GM21360 (cell line): ENCODE results near the gene DHRSX.
"Not testable (repeated sequence)": the region's sequence is repeated elsewhere in the genome, so short reads cannot be mapped to it uniquely, and the experiment has no call there.

Experiments used
- ATAC-seq: cut with Tn5 transposase; IDR thresholded peaks from one replicate; pipeline ENCODE4 v1.9.1; 2021; ENCODE audit warnings: mild to moderate bottlenecking, moderate library complexity; ENCODE audit not compliant: unreplicated experiment

Gene DHRSX

DNA sequence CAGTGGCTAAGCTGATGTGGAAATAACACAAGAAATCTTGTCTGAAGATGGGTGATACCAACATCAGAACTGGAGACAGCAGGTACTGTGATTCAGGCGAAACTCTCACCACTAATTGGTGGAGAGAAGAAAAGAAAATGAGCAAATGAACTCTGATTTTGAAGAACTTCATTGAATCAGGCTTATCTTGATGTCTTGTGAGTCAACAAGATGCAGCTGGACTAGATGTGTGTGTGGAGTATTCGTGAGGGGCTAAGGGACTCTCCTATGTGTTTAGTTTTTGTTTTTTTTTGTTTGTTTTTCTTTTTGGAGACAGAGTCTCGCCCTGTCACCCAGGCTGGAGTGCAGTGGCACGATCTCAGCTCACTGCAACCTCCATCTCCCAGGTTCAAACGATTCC, 131.6 kb downstream of the DHRSX start:
- ATAC-seq = no peak

DNA sequence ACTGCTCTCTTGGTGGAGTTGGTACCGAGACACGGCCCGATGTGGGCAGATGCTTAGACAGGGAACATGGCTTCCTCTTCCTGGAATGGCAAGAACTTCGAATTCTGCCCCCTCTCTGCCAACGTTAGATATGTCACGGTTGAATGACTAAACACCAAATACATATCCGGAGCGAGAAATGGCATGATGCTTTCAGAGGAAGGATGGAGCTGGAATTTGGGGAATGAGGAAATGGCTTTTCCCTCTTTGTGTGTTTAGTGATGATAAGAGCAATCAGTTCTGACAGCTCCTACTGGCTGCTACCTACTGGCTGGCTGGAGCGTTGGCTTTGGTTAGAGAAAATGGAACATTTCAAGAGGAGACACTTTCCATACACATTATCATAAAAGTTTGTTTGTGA, 140.0 kb downstream of the DHRSX start:
- no peak for ATAC-seq

DNA sequence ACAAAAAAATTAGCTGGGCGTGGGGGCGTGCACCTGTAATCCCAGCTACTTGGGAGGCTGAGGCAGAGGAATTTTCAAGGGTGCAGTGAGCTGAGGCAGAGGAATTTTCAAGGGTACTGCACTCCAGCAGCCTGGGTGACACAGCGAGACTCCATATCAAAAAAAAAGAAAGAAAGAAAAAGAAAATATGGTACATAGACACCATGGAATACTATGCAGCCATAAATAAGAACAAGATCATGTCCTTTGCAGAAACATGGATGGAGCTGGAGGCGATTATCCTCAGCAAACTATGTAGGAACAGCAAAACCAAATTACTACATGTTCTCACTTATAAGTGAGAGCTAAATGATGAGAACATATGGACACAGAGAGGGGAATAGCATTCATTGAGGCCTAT, 141.3 kb downstream of the DHRSX start:
- ATAC-seq = not testable (repeated sequence)

DNA sequence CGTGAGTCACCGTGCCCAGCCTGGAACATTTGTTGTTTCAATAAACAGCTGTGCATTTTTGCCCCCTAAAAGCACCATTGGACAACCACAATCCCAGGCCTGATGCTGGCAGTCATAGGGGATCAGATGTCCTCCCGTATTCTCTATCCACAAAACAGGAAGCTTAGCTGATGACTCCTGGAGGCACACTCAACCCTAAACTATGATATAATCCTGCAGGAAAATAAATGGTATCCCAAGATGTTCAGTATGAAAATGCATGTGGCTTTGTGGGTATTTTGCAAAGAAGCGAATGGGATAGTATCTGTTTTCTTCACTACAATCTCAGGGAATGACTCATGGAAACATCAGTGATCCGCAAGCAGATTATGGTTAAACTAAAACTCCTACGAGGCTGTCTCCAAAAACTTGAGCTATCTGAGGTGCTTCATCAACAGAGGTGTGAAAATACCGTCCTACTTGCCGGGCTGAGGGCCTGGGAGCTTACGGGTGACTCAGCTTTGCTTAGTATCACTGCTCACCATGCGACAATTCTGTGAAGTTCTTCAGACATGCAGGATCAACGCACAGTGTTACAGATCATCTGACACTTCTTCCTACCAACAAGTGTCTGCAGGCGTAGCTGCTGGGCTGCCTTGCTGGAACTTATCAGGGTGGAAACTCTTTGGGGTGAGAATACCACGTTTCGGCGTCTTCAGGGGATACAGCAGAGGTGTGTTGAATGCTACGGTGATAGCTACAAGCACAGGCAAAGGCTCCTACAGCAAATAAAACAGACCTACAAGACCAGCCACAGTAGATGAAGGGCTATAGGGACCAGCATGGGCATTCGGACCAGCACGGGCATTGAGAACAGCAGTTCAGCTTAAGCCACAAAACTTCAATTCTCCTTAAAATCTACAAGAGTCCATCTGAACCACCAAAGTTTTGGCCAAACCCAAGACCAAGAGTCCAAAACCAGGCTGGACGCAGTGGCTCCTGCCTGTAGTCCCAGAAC, 148.5 kb downstream of the DHRSX start:
- no peak for ATAC-seq

DNA sequence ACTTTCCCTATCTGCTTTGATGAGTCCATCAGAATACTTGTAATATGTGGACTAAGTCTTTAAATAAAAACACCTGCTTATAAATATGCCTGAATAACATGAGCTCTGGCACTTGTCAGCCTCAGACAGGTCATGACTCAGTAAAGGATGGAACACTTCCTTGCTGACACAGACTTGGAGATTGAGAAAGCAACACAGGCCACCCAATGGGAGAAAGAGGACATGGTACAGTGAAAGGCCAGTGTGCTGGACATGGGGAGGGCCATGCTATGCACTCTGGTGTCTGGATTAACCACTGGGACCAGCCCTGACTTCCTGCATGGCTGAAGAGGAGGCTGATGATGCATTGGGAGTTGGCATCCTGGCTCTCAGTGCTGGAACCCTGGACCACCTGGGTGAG, 149.5 kb downstream of the DHRSX start:
- ATAC-seq = no peak

DNA sequence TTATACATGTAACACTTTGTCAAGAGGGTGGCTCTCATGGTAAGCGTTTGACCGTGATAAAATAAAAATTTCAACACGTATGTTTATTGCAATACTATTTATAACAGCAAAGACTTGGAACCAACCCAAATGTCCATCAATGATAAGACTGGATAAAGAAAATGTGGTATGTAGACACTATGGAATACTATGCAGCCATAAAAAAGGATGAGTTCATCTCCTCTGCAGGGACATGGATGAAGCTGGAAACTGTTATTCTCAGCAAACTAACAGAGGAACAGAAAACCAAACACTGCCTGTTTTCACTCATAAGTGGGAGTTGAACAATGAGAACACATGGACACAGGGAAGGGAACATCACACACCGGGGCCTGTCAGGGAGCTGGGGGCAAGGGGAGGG, 150.1 kb downstream of the DHRSX start:
- not testable (repeated sequence) for ATAC-seq

DNA sequence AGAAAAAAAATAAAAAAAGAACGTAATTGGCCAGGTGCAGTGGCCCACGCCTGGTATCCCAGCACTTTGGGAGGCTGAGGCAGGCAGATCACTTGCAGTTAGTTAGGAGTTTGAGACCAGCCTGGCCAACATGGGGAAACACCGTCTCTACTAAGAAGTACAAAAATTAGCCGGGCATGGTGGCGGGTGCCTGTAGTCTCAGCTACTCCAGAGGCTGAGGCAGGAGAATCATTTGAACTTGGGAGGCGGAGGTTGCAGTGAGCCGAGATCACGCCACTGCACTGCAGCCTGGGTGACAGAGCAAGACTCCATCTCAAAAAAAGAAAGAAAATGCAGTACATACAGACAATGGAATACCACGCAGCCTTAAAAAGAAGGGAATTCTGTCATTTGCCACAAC, 150.7 kb downstream of the DHRSX start:
- ATAC-seq = not testable (repeated sequence)

DNA sequence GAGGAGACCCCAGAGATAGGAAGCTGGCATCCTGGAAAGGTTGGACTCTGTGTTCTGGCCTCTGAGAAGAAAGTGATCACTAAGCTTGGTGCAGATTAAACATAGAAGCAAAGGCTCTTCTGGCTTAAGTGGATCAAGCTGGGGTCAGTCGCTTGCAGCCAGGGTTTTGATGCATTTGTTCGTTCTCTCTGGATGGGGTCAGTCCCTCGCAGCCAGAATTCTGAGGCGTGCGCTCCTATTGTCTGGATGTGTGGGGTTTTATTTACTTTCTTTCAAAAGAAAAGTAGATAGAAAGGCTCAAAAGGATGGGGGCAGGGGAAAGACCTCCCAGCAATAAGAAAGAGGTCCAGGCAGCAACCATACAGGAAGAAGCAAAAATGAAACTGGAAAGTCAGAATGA, 152.6 kb downstream of the DHRSX start:
- ATAC-seq = no peak

DNA sequence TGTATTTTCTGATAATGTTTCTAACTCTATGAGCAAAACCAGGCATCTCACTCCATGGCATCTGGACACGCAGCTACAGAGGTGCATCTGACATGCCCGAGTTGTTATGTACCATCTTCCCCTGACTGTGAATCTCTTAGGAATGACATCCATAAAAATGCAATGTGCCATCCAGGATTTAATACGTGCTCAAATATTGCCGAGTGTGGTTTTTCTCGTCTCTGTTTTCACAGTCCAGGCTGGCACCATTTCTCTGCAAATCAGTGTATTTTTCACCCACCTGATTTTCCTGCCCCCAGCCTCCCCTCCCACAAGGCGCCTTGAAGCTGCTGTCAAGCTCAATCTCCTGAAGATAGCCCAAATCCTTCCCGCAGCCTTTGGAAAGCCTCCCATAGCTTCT, 154.6 kb downstream of the DHRSX start:
- no peak for ATAC-seq

DNA sequence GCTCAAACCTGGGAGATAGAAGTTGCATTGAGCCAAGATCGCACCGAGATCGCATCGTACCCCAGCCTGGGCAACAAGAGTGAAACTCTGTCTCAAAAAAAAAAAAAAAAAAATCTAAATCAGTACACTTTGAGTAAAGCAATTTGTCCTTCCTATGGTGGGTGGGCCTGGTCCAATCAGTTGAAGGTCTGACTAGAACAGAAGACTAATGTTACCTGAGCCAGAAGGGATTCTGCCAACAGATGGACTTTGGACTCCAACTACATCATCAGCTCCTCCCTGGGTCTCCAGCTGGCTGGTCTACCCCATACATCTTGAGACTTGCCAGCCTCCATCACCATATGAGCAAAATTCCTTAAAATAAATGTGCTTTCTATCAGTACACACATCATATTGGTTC, 155.2 kb downstream of the DHRSX start:
- ATAC-seq = no peak

DNA sequence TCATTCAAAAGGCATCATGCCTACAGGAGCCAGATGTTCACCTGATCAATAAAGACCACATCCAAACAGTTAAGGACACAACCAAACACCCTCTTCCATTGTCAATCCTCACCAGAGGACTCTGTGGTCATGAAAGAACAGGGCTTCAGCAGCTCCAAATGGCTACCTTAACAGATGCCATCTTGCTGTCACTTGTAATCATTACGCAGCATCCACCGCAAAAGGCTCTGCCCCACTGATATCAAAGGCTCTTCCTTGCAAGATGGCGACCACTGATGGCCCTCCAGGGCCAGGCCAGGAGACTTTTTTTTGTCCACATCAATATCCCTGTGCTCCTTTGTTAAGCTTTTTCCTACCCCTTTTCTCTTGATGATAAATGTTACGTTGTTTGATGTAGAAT, 157.4 kb downstream of the DHRSX start:
- no peak for ATAC-seq

DNA sequence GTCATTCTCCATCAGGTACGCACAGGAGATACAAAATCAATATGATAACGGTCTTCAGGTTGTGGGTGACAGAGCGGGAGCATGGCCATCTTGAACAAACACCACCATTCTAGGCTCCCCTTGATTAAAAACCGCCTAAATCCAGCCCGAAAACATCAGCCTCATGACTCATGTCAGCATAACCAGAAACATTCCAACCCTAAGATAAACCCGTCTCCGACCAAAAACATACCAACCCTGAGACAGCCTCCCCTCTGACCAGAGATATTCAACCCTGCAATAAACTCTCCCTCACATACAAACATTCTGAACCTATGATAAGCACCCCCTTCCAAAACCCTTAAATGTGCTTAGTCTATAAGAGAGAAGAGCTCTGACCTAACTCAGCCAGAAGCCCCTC, 157.9 kb downstream of the DHRSX start:
- no peak for ATAC-seq

DNA sequence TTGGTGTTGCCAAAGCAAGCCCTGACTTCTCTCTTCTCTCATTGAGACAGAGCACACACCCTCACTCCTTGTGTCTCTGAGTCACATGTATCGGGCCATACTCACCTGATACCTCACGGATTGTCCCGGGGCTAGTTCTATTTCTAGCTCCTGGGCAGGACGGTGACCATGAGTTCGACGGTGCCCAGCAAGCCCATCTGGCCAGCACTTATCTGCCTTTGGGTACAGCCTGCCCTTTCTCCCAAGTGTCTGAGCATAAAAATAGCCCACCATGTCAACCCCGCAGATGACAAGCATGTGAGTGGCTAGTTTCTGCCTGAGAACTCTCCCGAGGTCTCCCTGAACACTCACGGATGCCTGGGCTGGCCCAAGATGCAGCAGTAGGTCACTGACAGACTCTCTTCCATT, 158.5 kb downstream of the DHRSX start:
- no peak for ATAC-seq

DNA sequence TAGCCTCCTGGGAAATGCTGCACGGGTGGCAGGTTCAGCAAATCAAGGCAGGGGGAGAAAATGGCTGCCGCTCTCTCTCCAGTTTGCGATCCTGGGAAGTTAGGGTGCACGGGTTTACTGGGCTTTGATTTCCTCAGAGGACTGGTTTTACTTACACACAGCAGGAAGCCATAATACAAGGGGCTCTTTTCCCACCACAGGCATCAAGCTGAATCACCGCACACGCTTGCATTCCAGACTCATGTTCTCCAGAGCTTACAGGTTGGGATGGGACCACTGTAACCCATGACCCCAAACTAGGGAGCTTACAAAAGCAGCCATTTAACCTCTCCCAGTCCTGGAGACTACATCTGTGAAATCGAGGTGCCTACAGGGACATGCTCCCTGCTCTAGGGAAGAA, 159.8 kb downstream of the DHRSX start:
- ATAC-seq = no peak

DNA sequence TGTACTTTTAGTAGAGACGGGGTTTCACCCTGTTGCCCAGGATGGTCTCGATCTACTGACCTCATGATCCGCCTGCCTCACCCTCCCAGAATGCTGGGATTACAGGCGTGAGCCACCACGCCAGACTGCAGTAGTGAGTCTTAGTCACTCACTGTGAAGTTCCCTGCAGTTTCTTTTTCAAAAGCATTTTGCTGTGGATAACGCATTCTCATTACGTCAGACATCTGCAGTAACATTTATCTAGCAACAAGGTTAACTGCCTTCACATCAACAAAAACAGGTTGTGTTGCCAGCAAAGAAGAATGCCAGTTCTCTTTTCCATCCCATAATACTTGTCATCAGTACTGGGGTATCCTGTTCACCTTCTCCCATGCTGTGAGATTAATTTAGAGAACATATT, 164.6 kb downstream of the DHRSX start:
- ATAC-seq = no peak

DNA sequence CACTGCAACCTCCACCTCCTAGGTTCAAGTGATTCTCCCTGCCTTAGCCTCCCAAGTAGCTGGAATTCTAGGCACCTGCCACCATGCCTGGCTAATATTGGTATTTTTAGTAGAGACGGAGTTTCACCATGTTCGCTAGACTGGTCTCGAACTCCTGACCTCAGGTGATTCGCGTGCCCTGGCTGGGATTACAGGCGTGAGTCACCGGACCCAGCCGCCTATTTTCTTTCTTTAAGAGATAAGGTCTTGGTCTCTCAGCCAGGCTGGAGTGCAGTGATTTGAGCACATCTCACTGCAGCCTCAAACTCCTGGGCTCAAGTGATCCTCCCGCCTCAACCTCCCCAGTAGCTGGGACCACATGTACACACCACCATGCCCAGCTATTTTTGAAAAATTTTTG, 166.5 kb downstream of the DHRSX start:
- no peak for ATAC-seq

DNA sequence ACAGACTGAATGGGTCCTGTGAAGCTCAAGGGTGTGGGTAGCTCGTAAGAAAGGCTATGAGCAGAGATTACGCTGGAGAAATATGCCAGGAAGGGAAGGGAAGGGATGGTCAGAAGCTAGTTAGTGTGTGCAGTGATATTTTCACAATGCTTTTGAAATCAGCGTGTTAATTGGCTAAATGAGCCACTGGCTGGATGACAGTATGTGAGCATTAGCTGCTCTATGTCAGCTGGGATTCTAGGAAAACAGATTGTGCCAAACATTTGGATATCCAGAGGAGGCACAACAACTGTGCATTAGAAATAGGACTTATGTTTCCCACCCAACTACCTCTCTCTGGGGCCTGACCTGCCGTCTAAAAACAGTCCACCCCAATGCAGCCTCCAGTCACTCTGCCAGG, 168.5 kb downstream of the DHRSX start:
- no peak for ATAC-seq

DNA sequence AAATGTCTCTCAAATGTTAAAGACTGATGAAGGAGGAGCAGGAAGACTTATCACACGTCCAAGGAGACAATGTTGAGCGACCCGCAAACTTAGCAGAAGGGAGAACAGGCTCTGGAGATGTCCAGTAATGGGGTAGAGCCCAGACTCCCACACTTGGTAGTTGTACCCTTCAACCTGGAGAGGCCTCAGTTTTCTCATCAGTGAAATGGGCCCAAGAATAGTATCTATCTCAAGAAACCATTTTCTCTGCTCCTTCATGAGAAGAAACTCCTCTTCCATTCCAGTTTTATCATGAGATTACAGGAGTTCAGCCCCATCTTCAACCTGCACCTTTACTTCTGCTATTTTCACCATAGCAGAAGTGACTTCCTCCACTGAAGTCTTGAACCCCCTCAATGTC, 169.9 kb downstream of the DHRSX start:
- ATAC-seq = no peak

DNA sequence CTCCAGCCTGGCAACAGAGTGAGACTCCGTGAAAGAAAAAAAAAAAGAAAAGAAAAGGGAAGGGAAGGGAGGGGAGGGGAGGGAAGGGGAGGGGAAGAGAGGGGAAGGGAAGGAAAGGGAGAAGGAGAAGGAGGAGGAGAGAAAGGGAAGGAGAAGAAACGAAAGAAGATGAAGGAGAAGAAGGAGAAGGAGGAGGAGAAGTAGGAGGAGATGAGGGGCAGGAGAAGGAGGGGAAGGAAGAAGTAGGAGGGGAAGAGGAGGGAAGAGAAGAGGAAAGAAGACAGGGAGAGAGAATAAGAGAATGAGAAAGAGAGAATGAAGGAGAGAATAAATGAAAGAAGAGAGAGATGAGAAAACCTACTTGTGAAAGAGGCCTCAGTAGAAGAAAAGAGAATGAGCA, 170.3 kb downstream of the DHRSX start:
- ATAC-seq = no peak

DNA sequence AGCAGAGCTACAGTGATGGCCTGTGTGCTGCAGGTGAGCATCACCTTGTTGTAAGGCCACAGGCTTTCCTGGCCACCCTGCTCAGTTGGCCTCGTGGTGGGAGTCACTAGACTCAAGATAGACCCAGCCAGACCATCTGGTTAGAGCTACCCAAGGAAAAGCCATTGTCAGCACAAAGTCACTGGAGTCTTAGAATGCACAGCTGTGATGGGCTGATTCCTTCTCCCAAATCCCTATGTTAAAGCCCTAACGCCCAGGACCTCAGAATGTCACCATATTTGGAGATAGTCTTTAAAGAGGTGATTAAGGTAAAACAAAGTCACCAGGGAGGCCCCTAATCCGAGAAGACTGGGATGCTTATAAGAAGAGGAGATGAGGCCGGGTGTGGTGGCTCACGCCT, 173.4 kb downstream of the DHRSX start:
- no peak for ATAC-seq

DNA sequence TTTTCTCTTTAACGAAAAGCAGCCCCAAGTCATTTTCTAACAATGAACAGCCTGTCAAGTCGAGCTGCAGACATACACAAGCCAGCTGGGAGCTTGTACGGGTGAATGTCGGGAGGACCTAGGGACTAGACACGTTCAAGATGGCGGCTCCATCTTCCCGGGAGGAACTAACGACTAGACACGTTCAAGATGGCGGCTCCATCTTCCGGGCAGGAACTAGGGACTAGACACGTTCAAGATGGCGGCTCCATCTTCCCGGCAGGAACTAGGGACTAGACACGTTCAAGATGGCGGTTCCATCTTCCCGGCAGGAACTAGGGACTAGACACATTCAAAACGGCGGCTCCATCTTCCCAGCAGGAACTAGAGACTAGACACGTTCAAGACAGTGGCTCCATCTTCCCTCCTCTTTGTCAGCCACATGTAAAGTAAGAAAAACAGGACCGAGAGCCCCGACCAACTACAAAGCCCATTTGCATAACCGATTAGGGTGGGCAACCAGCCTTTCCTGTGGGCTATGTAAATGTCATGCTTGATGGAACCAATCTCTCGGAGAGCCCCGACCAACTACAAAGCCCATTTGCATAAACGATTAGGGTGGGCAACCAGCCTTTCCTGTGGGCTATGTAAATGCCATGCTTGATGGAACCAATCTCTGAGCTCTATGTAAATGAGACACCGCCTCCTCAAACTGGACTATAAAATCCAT, 175.5 kb downstream of the DHRSX start:
- peak; percentile 61 for ATAC-seq

DNA sequence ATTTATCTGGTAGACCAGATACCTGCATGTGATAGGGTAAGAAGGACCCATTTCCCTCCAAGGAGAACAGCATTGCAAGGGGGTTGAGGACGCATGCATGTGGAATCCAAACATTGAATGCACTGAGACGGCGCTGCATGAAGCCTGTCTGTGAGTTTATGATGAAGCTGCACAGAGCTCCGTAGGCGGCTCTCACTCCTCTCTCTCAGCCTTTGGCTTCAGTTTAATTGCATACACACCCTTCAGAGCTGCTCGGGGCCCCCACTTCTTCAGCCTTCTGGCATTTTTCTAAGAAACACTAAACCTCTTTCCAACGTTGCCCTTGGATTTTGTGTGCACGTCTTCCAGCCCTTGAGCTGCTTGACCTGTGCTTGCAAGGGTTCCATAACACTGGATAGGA, 176.6 kb downstream of the DHRSX start:
- no peak for ATAC-seq
